PFSK-1 (cell line): ENCODE results near the gene HMGCS2.

Source experiments
- FOXP2 ChIP-seq: optimal IDR thresholded peaks from 2 replicates; pipeline ENCODE3; 2011; ENCODE audit warnings: borderline replicate concordance, control low read depth, inconsistent platforms; ENCODE audit not compliant: insufficient read depth; ENCODE audit errors: extremely low read length, extremely low read depth
- POLR2AphosphoS5 ChIP-seq: IDR thresholded peaks from 2 replicates; pipeline ENCODE4 v1.6.1; 2012; ENCODE audit warnings: low read depth, mild to moderate bottlenecking, control low read depth, low read length, moderate library complexity
- REST ChIP-seq, 2 experiments: IDR thresholded peaks; 2 replicates each; pipeline versions ENCODE4 v1.6.1 to v1.8.0; 2011 to 2012; ENCODE audit warnings: low read depth in 2 of 2, low read length in 2 of 2, control low read depth in 1 of 2, inconsistent platforms in 1 of 2, mild to moderate bottlenecking in 1 of 2, moderate library complexity in 1 of 2; ENCODE audit not compliant: insufficient read depth in 1 of 2
- SIN3A ChIP-seq: IDR thresholded peaks from 2 replicates; pipeline ENCODE4 v1.6.1; 2012; ENCODE audit warnings: mild to moderate bottlenecking, low read length, moderate library complexity, borderline replicate concordance; ENCODE audit not compliant: insufficient read depth
- TAF1 ChIP-seq: IDR thresholded peaks from 2 replicates; pipeline ENCODE4 v1.6.1; 2012; ENCODE audit warnings: low read length, control low read depth, borderline replicate concordance; ENCODE audit not compliant: insufficient read depth

The HMGCS2 gene

GRCh38 chr1:119740261-119740660, 28.4 kb downstream of the HMGCS2 start:
- TF ChIP-seq SIN3A (no peak), REST (IDR thresholded peaks at IDR 0.05; ENCODE audit: insufficient read depth in 1 of 2, low read depth in 2 of 2, low read length in 2 of 2) (no peak), POLR2AphosphoS5 (no peak), FOXP2 (no peak), TAF1 (no peak)

GRCh38 chr1:119739150-119739549, 29.6 kb downstream of the HMGCS2 start:
- no peak for TF ChIP-seq FOXP2
- TF ChIP-seq POLR2AphosphoS5: no peak
- TF ChIP-seq TAF1: no peak
- no peak for TF ChIP-seq SIN3A
- TF ChIP-seq REST (IDR thresholded peaks at IDR 0.05; ENCODE audit: insufficient read depth in 1 of 2, low read depth in 2 of 2, low read length in 2 of 2): no peak

GRCh38 chr1:119738100-119738720, 30.5 kb downstream of the HMGCS2 start:
- TF ChIP-seq POLR2AphosphoS5: no peak
- no peak for TF ChIP-seq REST (IDR thresholded peaks at IDR 0.05; ENCODE audit: insufficient read depth in 1 of 2, low read depth in 2 of 2, low read length in 2 of 2)
- no peak for TF ChIP-seq SIN3A

GRCh38 chr1:119737040-119737682, 31.5 kb downstream of the HMGCS2 start:
- no peak for TF ChIP-seq FOXP2
- no peak for TF ChIP-seq REST (IDR thresholded peaks at IDR 0.05; ENCODE audit: insufficient read depth in 1 of 2, low read depth in 2 of 2, low read length in 2 of 2)
- no peak for TF ChIP-seq TAF1
- TF ChIP-seq SIN3A: no peak
- no peak for TF ChIP-seq POLR2AphosphoS5

GRCh38 chr1:119736649-119737039, 32.1 kb downstream of the HMGCS2 start:
- TF ChIP-seq SIN3A (no peak), POLR2AphosphoS5 (no peak), TAF1 (no peak), REST (IDR thresholded peaks at IDR 0.05; ENCODE audit: insufficient read depth in 1 of 2, low read depth in 2 of 2, low read length in 2 of 2) (no peak), FOXP2 (no peak)
